HG02870 (cell line): ENCODE measurements around the gene LDAF1.
"Not testable (repeated sequence)": the region's sequence is repeated elsewhere in the genome, so short reads cannot be mapped to it uniquely, and the experiment has no call there.

Experiments
- ATAC-seq: cut with Tn5 transposase; IDR thresholded peaks from one replicate; pipeline ENCODE4 v1.9.1; 2021; ENCODE audit warnings: mild to moderate bottlenecking, moderate library complexity; ENCODE audit not compliant: unreplicated experiment

Gene LDAF1

GRCh38 chr16:21194771-21195301, 36.4 kb downstream of the LDAF1 start:
- no peak for ATAC-seq

GRCh38 chr16:21195330-21195729, 36.9 kb downstream of the LDAF1 start:
- not testable (repeated sequence) for ATAC-seq

DNA sequence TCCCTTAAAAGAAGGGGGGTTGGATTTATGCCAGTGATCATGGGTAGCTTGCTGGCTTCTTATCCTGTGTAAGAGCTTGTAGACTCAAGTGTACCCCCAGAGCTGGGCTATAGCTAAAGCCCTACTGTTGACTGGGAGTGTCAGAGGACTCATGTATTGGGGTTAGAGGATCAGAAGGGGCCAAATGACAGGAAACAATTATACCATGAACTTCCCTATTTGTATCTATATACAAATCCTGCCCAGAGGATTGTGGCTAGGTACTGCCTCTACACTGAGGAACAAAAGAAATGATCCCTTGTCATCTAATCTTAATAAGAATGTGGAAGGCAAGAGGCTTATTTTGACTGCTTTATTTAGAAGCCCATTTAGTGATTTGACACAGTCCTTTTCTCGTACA, 38.6 kb downstream of the LDAF1 start:
- ATAC-seq, result no peak

GRCh38 chr16:21197621-21198020, 39.1 kb downstream of the LDAF1 start:
- no peak for ATAC-seq

DNA sequence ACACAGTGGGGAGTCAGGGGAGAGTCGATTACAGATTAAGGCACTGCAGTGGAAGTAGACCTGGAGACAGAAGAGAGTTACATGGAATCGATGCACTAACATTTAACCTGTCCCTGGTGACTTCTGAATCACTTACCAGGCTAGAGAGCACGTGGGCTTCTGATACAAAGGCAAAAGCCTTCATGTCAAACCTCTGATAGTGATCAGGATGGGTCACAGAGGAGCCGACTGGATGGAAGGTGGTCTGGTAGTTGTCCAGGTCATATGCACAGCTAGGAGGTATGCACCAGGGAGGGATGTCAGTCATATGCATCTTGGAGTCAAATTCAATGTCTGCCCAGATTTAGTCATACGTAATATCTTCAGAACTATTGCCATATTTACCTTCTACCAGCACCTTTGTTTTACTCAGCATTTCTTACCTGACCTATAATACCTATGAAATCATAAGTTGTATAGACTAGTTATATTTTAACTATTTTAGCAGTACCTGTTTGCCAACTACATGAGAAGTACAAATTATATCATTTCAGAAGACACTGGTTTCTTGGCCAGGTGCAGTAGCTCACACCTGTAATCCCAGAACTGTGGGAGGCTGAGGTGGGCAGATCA, 41.2 kb downstream of the LDAF1 start:
- no peak for ATAC-seq

- ATAC-seq, result no peak
These were observed 44.8 kb downstream of the LDAF1 start for GRCh38 chr16:21203155-21203797.

- no peak for ATAC-seq
These were observed 46.8 kb downstream of the LDAF1 start for GRCh38 chr16:21205303-21205702.

DNA sequence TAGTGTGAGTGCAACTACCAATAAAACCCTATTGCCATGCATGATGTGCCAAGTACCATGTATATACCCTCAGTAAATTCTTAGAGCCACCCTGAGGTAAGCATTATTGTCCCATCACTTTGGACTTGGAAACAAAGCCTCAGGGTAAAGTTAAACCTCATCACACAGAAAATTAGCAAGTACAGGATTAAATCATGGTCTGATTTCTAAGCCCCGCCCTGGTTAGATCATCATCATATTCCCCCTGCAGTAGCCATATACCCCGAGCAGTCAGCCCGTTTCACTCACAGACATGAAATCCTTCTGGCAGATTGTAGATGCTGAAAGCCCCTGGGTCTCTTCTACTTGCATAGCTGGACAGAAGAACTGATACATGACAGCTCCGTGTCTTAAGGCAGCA, 48.1 kb downstream of the LDAF1 start:
- ATAC-seq, result no peak

- no peak for ATAC-seq
These were observed 50.2 kb downstream of the LDAF1 start for GRCh38 chr16:21208446-21209230.

GRCh38 chr16:21211486-21211885, 53.0 kb downstream of the LDAF1 start, which contains the start of gene ZP2:
Gene ZP2 (minus strand): TSS chr16:21211574. CDS start chr16:21211547, 27 bp downstream.
- ATAC-seq, result no peak

GRCh38 chr16:21214086-21214485, 55.6 kb downstream of the LDAF1 start:
- ATAC-seq, result no peak

DNA sequence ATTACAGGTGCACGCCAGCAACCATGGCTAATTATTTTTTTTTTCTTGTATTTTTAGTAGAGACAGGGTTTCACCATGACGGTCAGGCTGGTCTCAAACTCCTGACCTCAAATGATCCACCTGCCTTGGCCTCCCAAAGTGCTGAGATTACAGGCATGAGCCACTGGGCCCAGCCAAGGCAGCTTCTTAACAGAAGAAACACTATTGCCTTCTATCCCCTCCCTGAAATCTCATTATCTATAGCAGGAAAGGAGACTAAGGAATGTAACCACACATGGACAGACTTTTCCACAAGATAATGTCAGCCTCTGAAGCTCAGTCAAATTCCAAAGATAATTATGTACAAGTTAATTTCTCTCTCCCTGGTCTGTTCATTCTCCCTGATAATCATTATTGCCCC, 58.6 kb downstream of the LDAF1 start:
- ATAC-seq, result no peak

DNA sequence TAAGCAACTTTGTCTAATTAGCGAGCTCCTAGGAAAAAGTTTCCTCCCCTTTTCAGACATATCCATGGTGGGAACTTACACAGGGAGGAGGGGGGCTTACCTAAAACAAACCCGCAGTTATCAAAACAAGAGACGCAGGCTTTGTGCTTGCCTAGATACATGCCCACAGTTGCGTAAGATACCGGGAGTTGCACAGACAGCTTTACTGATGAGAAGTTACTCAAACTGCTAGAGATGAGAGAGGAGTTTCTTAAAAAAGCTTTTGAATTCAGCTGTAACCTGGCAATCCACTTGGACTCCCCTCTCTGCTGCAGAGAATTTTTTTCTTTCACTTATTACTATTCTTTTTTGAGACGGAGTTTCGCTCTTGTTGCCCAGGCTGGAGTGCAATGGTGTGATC, 59.7 kb downstream of the LDAF1 start:
- ATAC-seq, result no peak

DNA sequence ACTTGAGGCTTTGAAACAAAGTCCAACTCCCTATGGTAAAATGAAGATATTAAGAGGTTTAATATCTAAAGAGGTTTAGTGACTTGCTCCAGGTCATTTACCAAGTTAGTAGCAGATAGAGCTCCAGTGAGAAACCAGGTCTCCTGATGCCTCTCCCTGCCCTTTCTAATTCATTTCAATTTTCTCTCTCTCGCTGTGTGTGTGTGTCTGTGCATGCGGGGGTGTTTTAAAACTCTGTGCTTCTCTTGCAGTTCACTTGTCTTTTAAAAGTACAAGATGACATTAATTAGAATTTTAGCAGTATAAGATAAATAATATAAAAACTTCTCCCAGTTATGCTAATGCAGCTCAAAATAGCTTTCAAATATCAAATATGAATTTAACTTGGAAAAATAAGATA, 61.1 kb downstream of the LDAF1 start:
- no peak for ATAC-seq

- ATAC-seq, result no peak
These were observed 64.2 kb downstream of the LDAF1 start for GRCh38 chr16:21222495-21223337.

DNA sequence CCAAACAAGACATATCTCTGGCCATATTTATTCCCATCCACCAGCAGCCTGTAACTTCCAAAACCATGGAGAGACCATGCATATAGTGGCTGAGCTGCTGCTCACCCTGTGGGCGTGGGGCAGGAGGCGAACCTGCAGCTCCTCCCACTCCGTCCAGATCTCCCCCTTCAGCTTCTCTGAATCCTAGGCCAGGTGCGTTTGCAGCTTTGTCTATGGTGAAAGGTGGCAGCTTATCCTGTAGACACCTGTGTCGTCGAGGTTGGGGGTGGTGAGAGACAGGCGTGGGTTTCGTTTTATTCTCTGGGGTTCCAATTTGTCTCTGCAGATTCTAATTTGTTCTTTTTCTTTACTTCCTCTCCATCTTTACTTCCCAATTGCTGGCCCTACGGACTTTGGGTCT, 65.3 kb downstream of the LDAF1 start:
- ATAC-seq, result no peak

DNA sequence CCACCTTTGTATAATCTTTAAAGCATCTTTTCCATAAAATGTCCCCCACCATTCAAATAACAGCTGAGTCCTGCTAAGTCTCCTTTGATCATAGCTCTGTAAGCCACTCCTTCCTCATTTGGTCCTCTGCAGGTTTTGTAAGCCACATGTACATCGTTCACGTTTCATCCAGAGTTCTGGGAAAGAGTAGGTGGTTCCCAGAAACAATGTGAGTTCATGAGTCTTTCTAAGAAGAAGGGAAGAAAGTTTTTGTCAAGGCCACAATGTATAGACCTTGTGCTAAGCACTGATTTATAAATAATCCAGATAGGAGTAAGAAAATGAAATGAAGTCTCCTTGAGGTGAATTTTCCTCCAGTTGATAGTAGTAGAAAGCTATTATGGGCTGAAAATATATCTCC, 66.3 kb downstream of the LDAF1 start:
- ATAC-seq, result no peak

DNA sequence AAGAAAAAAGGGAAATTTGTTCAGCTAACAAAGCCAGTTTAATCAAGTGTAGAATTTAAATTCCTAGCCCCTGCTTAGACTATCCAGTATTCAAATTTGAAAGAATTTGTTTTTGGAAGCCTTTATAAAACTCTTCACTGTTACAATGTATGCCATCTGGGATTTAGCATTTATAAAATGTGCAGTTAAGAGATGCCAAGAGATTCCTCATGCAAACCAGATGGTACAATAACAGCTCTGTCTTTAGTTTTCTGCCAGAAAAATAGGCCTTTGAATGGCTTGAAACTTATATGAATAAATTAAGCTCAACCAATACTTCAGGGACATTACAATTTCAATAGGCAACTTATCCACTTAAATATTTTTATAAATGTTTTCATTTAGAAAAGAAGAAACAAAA, 68.3 kb downstream of the LDAF1 start:
- ATAC-seq, result no peak

GRCh38 chr16:21227866-21228265, 69.4 kb downstream of the LDAF1 start:
- no peak for ATAC-seq

DNA sequence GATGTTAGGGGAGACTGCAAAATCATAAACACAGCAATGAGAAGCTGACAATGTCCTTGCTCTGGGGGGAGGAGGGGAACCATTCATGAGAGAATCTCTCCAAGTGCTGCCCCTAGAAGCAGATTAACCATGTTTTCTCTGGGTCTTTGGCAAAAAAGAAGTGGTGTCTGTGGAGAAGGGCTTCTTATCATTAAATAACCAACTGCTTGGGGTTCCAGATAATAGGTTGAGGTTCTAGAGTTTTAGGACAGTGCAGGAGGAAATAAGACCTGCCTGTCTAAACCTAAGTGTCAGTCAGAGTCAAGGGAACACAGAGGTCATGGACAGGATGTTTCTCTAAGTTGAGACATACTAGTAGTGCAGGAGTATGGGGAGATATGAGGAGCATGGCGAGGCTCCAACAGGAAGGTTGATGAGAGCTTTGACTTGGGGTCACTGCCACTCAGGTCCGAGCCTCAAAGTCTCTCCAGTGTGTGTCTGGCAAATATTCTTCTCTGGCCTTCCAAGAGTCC, 69.9 kb downstream of the LDAF1 start:
- no peak for ATAC-seq
